Panc1 (cell line): ENCODE data around the gene TBC1D23. TPM values are rescaled to one million over a fixed set of nuclear protein-coding genes. Genes with fewer than 3 reads are reported as not detected.

Experiments used
- ATAC-seq: fragments of 200-7000 bp; cut with Tn5 transposase; 2 replicates; pipeline ENCODE4 v1.9.1; 2020; ENCODE audit warnings: mild to moderate bottlenecking, moderate library complexity
- BruUV-seq: library from RNA; stranded (reverse); fragments of 400-500 nt; replicated peaks from 2 replicates; lab custom pipeline; 2021; lab: Mats Ljungman, UMichigan
- CTCF ChIA-PET: fragments of 300-600 bp; sonication (Branson Sonifier 250); formaldehyde crosslinking; loops from one replicate; lab custom pipeline; 2022; ENCODE audit warnings: antibody characterized with exemption; lab: Charles Lee
- POLR2A ChIA-PET: fragments of 300-600 bp; sonication (Branson Sonifier 250); formaldehyde crosslinking; loops from one replicate; lab custom pipeline; 2022; ENCODE audit warnings: antibody characterized with exemption; lab: Charles Lee
- DNase-seq: peaks from one replicate; pipeline ENCODE4 v3.0.0-alpha.2; 2010; ENCODE audit warnings: low read depth, low spot score
- H3K27ac ChIP-seq: 2 replicates; pipeline ENCODE4 v1.5.1; 2011; ENCODE audit warnings: mild to moderate bottlenecking, low read length, inconsistent platforms
- H3K27me3 ChIP-seq: fragments of 200-500 bp; sonication (Bioruptor generic); 2 replicates; pipeline ENCODE4 v1.6.0; 2014; ENCODE audit warnings: low read length, inconsistent platforms; ENCODE audit not compliant: control insufficient read depth, insufficient read depth
- H3K36me3 ChIP-seq: fragments of 200-500 bp; sonication (Bioruptor generic); 2 replicates; pipeline ENCODE4 v1.5.1; 2014; ENCODE audit warnings: inconsistent platforms, mild to moderate bottlenecking, low read length, moderate library complexity; ENCODE audit not compliant: control insufficient read depth, insufficient read depth
- H3K4me1 ChIP-seq: 2 replicates; pipeline ENCODE4 v1.5.1; 2011; ENCODE audit warnings: inconsistent platforms, mild to moderate bottlenecking, low read length, moderate library complexity; ENCODE audit not compliant: control insufficient read depth, insufficient read depth
- H3K4me3 ChIP-seq, 2 experiments: 2 replicates each; pipeline ENCODE4 v1.5.1; 2011 to 2012; ENCODE audit warnings: low read depth in 2 of 2, low read length in 2 of 2, mild to moderate bottlenecking in 2 of 2, inconsistent platforms in 1 of 2, moderate library complexity in 1 of 2
- H3K9me3 ChIP-seq: fragments of 200-500 bp; sonication (Bioruptor generic); 2 replicates; pipeline ENCODE4 v1.5.1; 2014; ENCODE audit warnings: low read depth, mild to moderate bottlenecking, inconsistent platforms, low read length, moderate library complexity; ENCODE audit not compliant: control insufficient read depth, insufficient read depth
- CTCF ChIP-seq: fragments of 450-650 bp; IDR thresholded peaks from 2 replicates; pipeline ENCODE4 v1.5.1; 2017; ENCODE audit warnings: mild to moderate bottlenecking
- POLR2AphosphoS5 ChIP-seq: IDR thresholded peaks from 2 replicates; pipeline ENCODE4 v1.6.1; 2012; ENCODE audit warnings: mild to moderate bottlenecking, low read depth, low read length, moderate library complexity
- SIN3A ChIP-seq: IDR thresholded peaks from 2 replicates; pipeline ENCODE4 v1.6.1; 2012; ENCODE audit warnings: low read depth, mild to moderate bottlenecking, low read length, moderate library complexity, borderline replicate concordance; ENCODE audit not compliant: insufficient read depth
- TCF7L2 ChIP-seq: IDR thresholded peaks from 2 replicates; pipeline ENCODE4 v1.6.1; 2011; ENCODE audit warnings: mild to moderate bottlenecking, low read depth, low read length, inconsistent platforms
- in situ Hi-C: cut with HindIII; loops from 2 replicates; pipeline ENCODE4 v1.10.0; 2016; ENCODE audit warnings: low sequenced_read_pairs, low pct_unique_long_range_greater_than_20kb
- intact Hi-C: fragments of 100-400 bp; cut with micrococcal nuclease; formaldehyde crosslinking; loops from one replicate; pipeline ENCODE4 v1.10.0; 2022; ENCODE audit not compliant: unreplicated experiment
- total RNA-seq: library from RNA; stranded (reverse); gene quantifications from one replicate; pipeline ENCODE4 v1.2.1, GENCODE V29; 2021; ENCODE audit not compliant: unreplicated experiment
- TF ChIP-seq, protein P1 (sequence below), 2 experiments: IDR thresholded peaks; 2 replicates each; pipeline ENCODE4 v1.6.1; 2011 to 2012; ENCODE audit warnings: low read depth in 2 of 2, control low read depth in 1 of 2, low read length in 1 of 2, mild to moderate bottlenecking in 1 of 2, moderate library complexity in 1 of 2; ENCODE audit not compliant: insufficient read depth in 1 of 2

Gene TBC1D23
- total RNA-seq, 1 experiment from 2014 or later: 39.4 TPM

GRCh38 chr3:100214574-100214964 lies 46.2 kb upstream of the TBC1D23 start:
- in situ Hi-C loops (no loop called here), intact Hi-C loops (no loop called here)
- Histone ChIP-seq H3K4me3 (no peak overlapping the region), H3K27me3 (no peaks in the 10 kb centered on the region), H3K36me3 (no peaks in the 10 kb centered on the region), H3K4me1 (no peaks in the 10 kb centered on the region), H3K27ac (no peak overlapping the region), H3K9me3 (no peaks in the 10 kb centered on the region)
- ATAC-seq (no peak), DNase-seq (no peak)
- TF ChIP-seq CTCF: no peak
- TF ChIP-seq SIN3A: no peak
- TF ChIP-seq POLR2AphosphoS5: no peak
- no peak for TF ChIP-seq TCF7L2
- TF ChIP-seq, protein P1, sequence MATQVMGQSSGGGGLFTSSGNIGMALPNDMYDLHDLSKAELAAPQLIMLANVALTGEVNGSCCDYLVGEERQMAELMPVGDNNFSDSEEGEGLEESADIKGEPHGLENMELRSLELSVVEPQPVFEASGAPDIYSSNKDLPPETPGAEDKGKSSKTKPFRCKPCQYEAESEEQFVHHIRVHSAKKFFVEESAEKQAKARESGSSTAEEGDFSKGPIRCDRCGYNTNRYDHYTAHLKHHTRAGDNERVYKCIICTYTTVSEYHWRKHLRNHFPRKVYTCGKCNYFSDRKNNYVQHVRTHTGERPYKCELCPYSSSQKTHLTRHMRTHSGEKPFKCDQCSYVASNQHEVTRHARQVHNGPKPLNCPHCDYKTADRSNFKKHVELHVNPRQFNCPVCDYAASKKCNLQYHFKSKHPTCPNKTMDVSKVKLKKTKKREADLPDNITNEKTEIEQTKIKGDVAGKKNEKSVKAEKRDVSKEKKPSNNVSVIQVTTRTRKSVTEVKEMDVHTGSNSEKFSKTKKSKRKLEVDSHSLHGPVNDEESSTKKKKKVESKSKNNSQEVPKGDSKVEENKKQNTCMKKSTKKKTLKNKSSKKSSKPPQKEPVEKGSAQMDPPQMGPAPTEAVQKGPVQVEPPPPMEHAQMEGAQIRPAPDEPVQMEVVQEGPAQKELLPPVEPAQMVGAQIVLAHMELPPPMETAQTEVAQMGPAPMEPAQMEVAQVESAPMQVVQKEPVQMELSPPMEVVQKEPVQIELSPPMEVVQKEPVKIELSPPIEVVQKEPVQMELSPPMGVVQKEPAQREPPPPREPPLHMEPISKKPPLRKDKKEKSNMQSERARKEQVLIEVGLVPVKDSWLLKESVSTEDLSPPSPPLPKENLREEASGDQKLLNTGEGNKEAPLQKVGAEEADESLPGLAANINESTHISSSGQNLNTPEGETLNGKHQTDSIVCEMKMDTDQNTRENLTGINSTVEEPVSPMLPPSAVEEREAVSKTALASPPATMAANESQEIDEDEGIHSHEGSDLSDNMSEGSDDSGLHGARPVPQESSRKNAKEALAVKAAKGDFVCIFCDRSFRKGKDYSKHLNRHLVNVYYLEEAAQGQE (IDR thresholded peaks at IDR 0.05; ENCODE audit: insufficient read depth in 1 of 2, low read depth in 2 of 2, low read length in 1 of 2): no peak
- ChIA-PET CTCF (interaction anchor here (0.7 kb wide), 1 partner anchor 320 kb away, joined by 3 read pairs; no protein-coding TSS in a partner anchor), POLR2A (no interaction called here)
- BruUV-seq: no TSS peak

- BruUV-seq: no TSS peak
- Histone ChIP-seq H3K36me3 (no peaks in the 10 kb centered on the region), H3K27ac (no peak overlapping the region), H3K9me3 (peaks cover 5% of the 10 kb centered on the region; the same call in 1 of the 2 replicates), H3K27me3 (no peaks in the 10 kb centered on the region), H3K4me1 (no peaks in the 10 kb centered on the region), H3K4me3 (no peak overlapping the region)
- POLR2A ChIA-PET: no interaction called here
- CTCF ChIA-PET: no interaction called here
- in situ Hi-C loops (no loop called here), intact Hi-C loops (no loop called here)
- TF ChIP-seq POLR2AphosphoS5 (no peak), TCF7L2 (no peak), SIN3A (no peak), CTCF (no peak)
- TF ChIP-seq, protein P1 (IDR thresholded peaks at IDR 0.05; ENCODE audit: insufficient read depth in 1 of 2, low read depth in 2 of 2, low read length in 1 of 2): no peak
- no peak for DNase-seq
- ATAC-seq: no peak
These were observed 44.1 kb upstream of the TBC1D23 start for GRCh38 chr3:100216713-100217112.
